HG03139 (cell line): ENCODE data around the gene DCDC2C.

Experiments used
- ATAC-seq: cut with Tn5 transposase; IDR thresholded peaks from one replicate; pipeline ENCODE4 v1.9.1; 2021; ENCODE audit not compliant: unreplicated experiment

Gene DCDC2C

DNA sequence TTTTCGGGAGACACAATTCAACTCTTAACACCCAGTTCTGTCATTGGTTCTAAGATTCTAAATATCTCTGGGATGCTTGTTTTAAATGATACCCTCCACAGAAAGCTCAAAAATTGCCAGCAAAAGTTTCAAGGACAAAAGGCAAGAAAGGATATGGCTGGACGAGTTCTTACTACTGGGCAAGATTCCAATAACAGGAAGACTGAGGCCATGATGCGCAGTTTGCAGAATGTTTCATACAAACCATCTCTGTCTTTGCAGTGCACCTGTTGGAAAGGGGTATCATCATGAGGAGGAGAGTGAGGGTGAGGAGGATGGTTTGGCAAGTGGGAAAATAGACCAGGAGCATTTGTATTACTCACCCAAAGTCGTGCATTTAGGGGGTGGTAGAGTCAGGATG is 172.8 kb downstream of the DCDC2C start:
- ATAC-seq = no peak

DNA sequence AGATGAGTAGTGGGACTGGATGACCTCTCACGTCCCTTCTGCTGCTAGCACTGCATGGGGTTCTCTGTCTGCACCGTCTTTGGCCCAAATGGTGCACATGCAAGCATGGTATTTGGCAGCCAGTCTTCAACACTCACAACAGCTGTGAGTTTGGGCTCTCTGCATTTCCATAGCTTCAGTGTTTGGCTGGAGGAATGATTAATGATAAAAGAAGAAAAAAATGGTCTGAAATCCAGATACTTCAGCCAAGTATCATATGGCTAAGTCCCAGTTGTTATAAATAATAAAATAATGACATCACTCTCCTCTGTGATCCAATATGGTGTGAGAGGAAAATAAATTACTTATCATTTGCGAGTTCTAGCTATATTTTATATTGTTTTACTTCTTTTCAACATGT is 173.3 kb downstream of the DCDC2C start:
- no peak for ATAC-seq

DNA sequence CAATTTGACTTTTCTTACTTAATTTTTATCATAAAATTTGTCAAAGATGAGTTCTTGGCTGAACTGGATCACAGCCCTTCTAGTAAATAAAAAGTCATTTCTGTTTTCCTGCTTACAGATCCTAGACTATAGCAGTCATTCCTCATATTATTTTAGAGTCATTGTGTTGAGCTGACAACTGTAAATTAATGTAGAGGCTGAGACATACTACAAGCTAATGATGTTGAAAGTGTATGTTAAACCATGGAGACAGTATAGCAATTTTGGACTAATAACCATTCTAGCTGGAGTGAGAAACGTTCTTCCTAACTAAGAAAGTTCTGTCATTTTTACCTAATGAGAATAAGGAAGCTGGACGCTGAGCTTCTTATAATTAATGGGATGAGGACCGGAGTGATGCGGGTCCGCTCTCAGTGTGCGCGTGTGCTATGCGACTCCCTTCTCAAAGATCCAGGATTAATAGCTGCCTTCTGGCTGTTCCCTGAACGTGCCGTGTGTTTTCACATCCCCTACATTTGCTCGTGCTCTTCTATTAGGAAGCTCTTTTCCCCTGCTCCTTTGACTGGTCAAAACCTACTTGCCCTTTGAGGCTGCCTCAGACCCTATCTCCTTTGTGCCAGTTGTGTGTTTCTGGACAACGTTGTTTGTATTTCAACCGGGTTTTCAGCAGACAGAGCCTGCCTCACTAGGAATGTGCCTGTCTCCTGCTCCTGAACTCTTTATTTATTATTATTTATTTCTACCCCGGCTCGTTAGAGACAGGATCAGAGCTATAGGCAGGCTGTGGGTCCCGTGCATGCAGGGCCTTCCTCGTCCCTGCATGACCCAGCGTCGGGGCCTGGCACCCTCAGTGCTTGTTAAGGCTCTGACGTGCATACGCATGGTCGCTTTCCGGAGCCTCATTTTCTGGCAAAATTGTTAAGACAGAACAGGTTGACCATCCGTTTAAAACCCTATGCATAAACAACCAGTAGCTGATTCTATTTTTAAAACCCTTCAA is 182.6 kb downstream of the DCDC2C start:
- no peak for ATAC-seq

DNA sequence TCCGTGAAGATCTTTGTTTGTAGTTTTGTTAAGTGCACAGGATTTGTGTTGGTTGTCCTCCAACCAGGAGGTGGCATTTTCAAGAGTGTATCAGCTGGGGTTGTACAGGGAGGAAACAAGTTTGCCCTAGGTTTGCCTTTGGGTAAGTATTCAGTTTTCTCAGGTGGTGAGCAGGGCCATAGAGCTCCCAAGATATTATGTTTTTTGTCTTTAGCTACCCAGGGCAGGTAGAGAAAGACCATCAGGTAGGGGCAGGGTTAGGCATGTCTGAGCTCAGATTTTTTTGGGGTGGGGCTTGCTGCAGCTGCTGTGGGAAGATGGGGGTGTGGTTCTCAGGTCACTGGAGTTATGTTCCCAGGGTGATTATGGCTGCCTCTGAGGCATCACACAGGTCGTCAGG is 191.6 kb downstream of the DCDC2C start:
- no peak for ATAC-seq
